Aorta (tissue), 4 donors: Measurements from ENCODE around the gene ECHDC3. TPM values are rescaled to one million over a fixed set of nuclear protein-coding genes. Genes with fewer than 3 reads are reported as not detected.

Source experiments
- polyA plus RNA-seq, 2 donors: library from polyadenylated mRNA; stranded (reverse); fragments of 200-250 nt; gene quantifications; one replicate each; pipeline ENCODE4 v1.2.3, GENCODE V29; 2013
- total RNA-seq, 2 donors: library from RNA; stranded (reverse); fragmentation: NEBNext Ultra II Directional; extraction: Animal tissue kit (Norgen Biotek cat#: 25700); gene quantifications; one replicate each; pipeline ENCODE4 v1.2.1, GENCODE V29; 2021
- donor health status: healthy with polysubstance abuse.
- donor health status: Bipolar disorder and iron deficiency.
- donor health status: DM: no; HTN: no; CAD: no.
- donor health status: DM: yes; HTN: yes; CAD: no.

ECHDC3 gene
- total and polyA plus RNA-seq, 4 donors = 6.0 to 10.1 (median 8.5) TPM

Other genes starting within 250 kb of the ECHDC3 start
- 10 to 100 TPM; 11.3 to 12.5 TPM for gene USP6NL, start 130.7 kb upstream of the ECHDC3 start, total RNA-seq
- gene USP6NL, start 130.7 kb upstream of the ECHDC3 start, polyA plus RNA-seq = 1 to 10 TPM; 3.8 to 4.1 TPM
- 1 to 10 TPM; 6.5 to 8.0 TPM for gene PROSER2, start 81.0 kb downstream of the ECHDC3 start, total RNA-seq
- gene PROSER2, start 81.0 kb downstream of the ECHDC3 start, polyA plus RNA-seq = 1 to 10 TPM; 1.4 to 2.2 TPM